Ovary (tissue), 3 donors: ENCODE data around the gene RAPGEF2.

Experiments used
- CTCF ChIP-seq, 3 donors: fragments of 450-650 bp in 2 of 3; fragments of 200-600 bp in 1 of 3; IDR thresholded peaks; one replicate each; pipeline versions ENCODE4 v1.5.1 to v1.8.0; 2016 to 2022; ENCODE audit warnings: antibody characterized with exemption in 3 of 3, mild to moderate bottlenecking in 1 of 3
- EP300 ChIP-seq: sonication (generic); formaldehyde crosslinking; IDR thresholded peaks from one replicate; pipeline ENCODE4 v1.6.1; 2017; ENCODE audit warnings: antibody characterized with exemption
- donor health status: DM: no; HTN: no; CAD: no.

- TF ChIP-seq CTCF (IDR thresholded peaks at IDR 0.05): no peak
- TF ChIP-seq EP300: no peak
These were observed 74.6 kb downstream of the RAPGEF2 start for GRCh38 chr4:159177265-159178150.
